NT2/D1 (cell line): ENCODE measurements around the gene UMAD1.
"Not testable (repeated sequence)": the region's sequence is repeated elsewhere in the genome, so short reads cannot be mapped to it uniquely, and the experiment has no call there.

Experiments used
- DNase-seq: peaks from one replicate; pipeline ENCODE4 v3.0.0-alpha.2; 2011; ENCODE audit warnings: low read depth, low spot score
- H3K27me3 ChIP-seq: 2 replicates; pipeline ENCODE4 v1.6.0; 2011; ENCODE audit warnings: mild to moderate bottlenecking; ENCODE audit not compliant: insufficient read length, insufficient read depth
- H3K36me3 ChIP-seq: 2 replicates; pipeline ENCODE4 v1.6.1; 2011; ENCODE audit warnings: mild to moderate bottlenecking, low read length, mixed read lengths; ENCODE audit not compliant: insufficient read depth, insufficient read length
- H3K4me1 ChIP-seq: 2 replicates; pipeline ENCODE4 v1.5.1; 2011; ENCODE audit not compliant: insufficient read depth, insufficient read length
- H3K4me3 ChIP-seq: 2 replicates; pipeline ENCODE4 v1.5.1; 2011; ENCODE audit warnings: low read depth; ENCODE audit not compliant: insufficient read length
- H3K9ac ChIP-seq: 2 replicates; pipeline ENCODE4 v1.6.0; 2011; ENCODE audit warnings: low read depth; ENCODE audit not compliant: insufficient read length
- H3K9me3 ChIP-seq: 2 replicates; pipeline ENCODE4 v1.5.1; 2011; ENCODE audit warnings: mild to moderate bottlenecking, low read length; ENCODE audit not compliant: insufficient read depth
- SUZ12 ChIP-seq: IDR thresholded peaks from 2 replicates; pipeline ENCODE4 v1.6.1; 2011; ENCODE audit not compliant: insufficient read length, insufficient read depth; ENCODE audit errors: extremely low read depth
- YY1 ChIP-seq: IDR thresholded peaks from 2 replicates; pipeline ENCODE4 v1.6.1; 2011; ENCODE audit not compliant: insufficient read length, insufficient read depth
- ZNF274 ChIP-seq: IDR thresholded peaks from 2 replicates; pipeline ENCODE4 v1.6.1; 2011; ENCODE audit warnings: mild to moderate bottlenecking, low read depth, low read length

The UMAD1 gene

DNA sequence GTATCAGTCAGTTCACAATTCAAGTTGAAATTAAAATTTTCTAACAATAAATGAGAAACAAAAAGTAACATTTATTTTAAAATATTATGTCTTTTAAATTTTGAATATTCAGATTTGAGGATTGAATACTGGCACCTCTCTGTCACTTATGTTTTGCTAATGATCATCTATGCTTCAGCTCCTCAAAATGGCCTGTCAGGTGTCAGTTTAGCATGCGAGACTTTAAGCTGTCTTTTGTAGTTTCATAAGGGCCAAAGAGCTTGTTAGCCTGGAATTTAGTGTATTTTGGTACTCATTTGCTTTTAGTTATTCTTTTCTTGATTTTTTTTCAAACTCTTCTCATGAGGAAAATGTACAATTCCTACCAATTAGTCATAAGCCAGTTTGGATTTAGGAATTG is 179.9 kb downstream of the UMAD1 start:
- Histone ChIP-seq H3K4me3 (no peak overlapping the region), H3K36me3 (no peaks in the 10 kb centered on the region), H3K9me3 (no peaks in the 10 kb centered on the region), H3K27me3 (no peaks in the 10 kb centered on the region), H3K4me1 (no peaks in the 10 kb centered on the region), H3K9ac (no peak overlapping the region)
- no peak for TF ChIP-seq SUZ12
- TF ChIP-seq ZNF274, result no peak
- no peak for TF ChIP-seq YY1
- no peak for DNase-seq

- H3K9ac ChIP-seq, result no peak overlapping the region
- peak; percentile 47 for DNase-seq
Observed at GRCh38 chr7:7820939-7821338, 180.4 kb downstream of the UMAD1 start.

DNA sequence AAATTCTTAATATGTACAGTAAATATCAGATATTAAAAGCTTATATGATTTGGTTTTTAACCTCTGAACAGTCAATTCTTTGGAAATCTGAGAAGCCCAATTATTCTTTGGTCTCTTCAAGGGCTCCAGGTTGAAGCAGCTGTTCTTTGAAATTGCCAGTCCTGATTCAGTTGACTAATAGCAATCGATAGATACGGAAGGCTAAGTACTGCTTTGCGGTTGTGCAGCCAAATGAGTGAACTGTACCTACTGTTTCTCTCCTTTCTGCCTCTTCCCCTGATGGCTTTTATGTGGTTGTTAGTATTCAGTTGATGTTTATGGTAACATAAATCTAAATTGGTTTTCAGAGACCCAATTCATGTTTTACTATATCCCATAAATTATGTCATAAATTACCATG is 181.0 kb downstream of the UMAD1 start:
- Histone ChIP-seq H3K4me1 (no peaks in the 10 kb centered on the region), H3K36me3 (no peaks in the 10 kb centered on the region)
- no peak for DNase-seq

More at GRCh38 chr7:7820939-7821338, 180.4 kb downstream of the UMAD1 start:
- Histone ChIP-seq H3K36me3 (no peaks in the 10 kb centered on the region), H3K9me3 (no peaks in the 10 kb centered on the region), H3K4me1 (no peaks in the 10 kb centered on the region), H3K4me3 (no peak overlapping the region), H3K27me3 (no peaks in the 10 kb centered on the region)
- no peak for TF ChIP-seq YY1
- TF ChIP-seq SUZ12, result no peak
- TF ChIP-seq ZNF274, result no peak

GRCh38 chr7:7825294-7825693 is 184.7 kb downstream of the UMAD1 start:
- H3K9ac ChIP-seq, H3K4me1 ChIP-seq, H3K27me3 ChIP-seq, H3K4me3 ChIP-seq, H3K9me3 ChIP-seq, DNase-seq, H3K36me3 ChIP-seq: not testable (repeated sequence)

More for the DNA sequence above, 181.0 kb downstream of the UMAD1 start:
- H3K9me3 ChIP-seq, result no peaks in the 10 kb centered on the region
- no peak for TF ChIP-seq SUZ12
- no peak for TF ChIP-seq YY1
- TF ChIP-seq ZNF274, result no peak
- H3K9ac ChIP-seq, result no peak overlapping the region
- H3K4me3 ChIP-seq, result no peak overlapping the region
- no peaks in the 10 kb centered on the region for H3K27me3 ChIP-seq

DNA sequence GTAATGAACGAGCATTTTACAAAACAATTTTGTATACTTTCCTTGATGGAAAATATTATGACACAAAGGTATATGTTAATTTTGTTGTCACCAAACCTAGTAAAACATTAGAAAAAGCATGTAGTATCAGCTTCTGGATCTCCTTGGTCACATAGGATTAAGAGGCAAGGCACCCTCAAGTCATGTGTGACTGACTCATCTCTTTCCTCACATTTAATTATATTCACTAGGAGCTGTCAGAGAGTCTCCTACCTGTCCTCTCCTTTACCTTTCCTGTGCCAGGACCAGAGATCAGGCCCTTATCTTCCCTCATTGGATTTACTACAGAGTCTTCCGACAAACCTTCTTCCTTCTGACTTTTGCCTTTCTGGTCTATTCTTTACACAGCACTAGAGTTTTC is 189.1 kb downstream of the UMAD1 start:
- Histone ChIP-seq H3K4me1 (no peaks in the 10 kb centered on the region), H3K4me3 (no peak overlapping the region), H3K36me3 (no peaks in the 10 kb centered on the region), H3K9ac (no peak overlapping the region), H3K27me3 (no peaks in the 10 kb centered on the region), H3K9me3 (no peaks in the 10 kb centered on the region)
- DNase-seq, result no peak
- no peak for TF ChIP-seq YY1

DNA sequence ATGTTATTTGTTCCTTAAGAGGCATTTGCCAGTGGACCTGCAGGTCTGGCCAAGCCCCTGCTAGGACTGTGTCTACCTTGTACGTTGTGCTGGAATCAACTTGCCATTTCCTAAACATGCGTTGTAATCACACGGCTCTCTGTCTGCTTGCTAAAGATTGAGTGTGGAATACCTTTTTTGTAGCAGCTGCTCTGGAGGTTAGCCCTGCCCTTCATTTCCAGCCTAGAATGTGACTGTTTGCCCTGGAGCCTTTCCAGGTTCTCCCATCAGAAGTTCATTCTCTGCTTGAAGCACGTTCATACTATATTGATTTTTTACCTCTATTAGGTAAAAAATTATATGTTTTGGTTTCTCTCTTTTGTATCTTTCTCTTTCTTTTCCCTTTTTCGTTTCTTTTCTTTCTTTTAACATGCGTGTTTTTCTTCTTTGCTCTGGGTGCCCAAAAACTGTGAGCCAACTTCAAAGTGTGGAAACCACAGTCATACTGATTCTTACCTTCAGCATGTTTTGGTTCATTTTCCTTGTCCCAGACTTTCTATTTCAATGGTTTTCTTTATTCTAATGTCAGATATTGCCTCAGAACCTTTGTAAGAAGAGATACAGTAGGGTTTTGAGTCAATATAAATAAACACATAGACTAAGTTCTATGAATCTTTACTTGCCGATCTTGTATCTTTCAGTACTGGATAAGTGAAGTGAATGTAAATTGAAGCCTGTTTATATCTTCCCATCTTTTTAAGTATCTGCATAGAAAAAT is 189.7 kb downstream of the UMAD1 start:
- Histone ChIP-seq H3K4me1 (no peaks in the 10 kb centered on the region), H3K9ac (no peak overlapping the region), H3K4me3 (no peak overlapping the region), H3K27me3 (no peaks in the 10 kb centered on the region), H3K36me3 (no peaks in the 10 kb centered on the region), H3K9me3 (no peaks in the 10 kb centered on the region)
- TF ChIP-seq YY1 (no peak), SUZ12 (no peak), ZNF274 (no peak)
- no peak for DNase-seq

DNA sequence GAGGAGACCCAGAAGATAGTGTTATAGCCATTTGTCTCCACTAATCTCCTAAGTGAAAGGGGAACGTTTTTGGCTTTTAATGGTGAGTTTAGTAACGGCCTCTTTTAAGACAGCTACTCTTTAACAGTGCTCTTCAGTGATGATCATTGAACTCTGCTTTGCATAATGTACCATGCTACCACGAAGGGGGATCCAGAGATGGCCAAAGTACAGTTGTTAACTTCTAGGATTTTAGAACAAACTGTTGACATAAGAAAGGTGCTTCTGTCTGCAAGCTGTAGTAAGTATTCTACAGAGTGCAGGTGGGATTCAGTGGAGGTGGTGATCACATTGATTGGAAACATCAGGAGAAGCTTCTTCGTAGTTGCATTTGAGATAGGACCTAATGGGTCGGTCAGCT is 192.0 kb downstream of the UMAD1 start:
- H3K4me1 ChIP-seq, result no peaks in the 10 kb centered on the region
- no peak overlapping the region for H3K9ac ChIP-seq
- H3K9me3 ChIP-seq, result no peaks in the 10 kb centered on the region
- TF ChIP-seq ZNF274 (no peak), YY1 (no peak), SUZ12 (no peak)
- H3K4me3 ChIP-seq, result no peak overlapping the region
- no peak for DNase-seq
- H3K27me3 ChIP-seq, result no peaks in the 10 kb centered on the region
- H3K36me3 ChIP-seq, result no peaks in the 10 kb centered on the region

DNA sequence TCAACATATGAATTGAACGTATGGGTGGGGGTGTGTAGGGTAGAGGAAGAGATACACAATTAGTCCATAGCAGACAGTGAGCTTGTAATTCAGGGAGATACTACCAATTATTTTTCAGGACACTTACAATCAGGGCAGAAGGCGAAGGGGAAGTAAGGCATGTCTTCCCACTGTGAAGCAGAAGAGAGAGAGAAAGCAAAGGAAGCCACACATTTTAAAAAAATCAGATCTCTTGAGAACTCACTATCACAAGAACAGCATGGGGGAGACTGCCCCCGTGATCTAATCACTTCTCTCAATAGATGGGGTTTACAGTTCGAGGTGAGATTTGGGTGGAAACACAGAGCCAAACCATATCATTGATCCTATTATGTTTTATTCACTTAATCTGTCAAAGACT is 194.2 kb downstream of the UMAD1 start:
- TF ChIP-seq YY1 (no peak), ZNF274 (no peak), SUZ12 (no peak)
- Histone ChIP-seq H3K27me3 (no peaks in the 10 kb centered on the region), H3K4me3 (no peak overlapping the region), H3K36me3 (no peaks in the 10 kb centered on the region), H3K9me3 (no peaks in the 10 kb centered on the region), H3K9ac (no peak overlapping the region), H3K4me1 (no peaks in the 10 kb centered on the region)
- DNase-seq, result no peak
